Muscle of arm (tissue), 12 donors: ENCODE results near the gene BNIP2. TPM values are rescaled to one million over a fixed set of nuclear protein-coding genes. Genes with fewer than 3 reads are reported as not detected.
"Not testable (repeated sequence)": the region's sequence is repeated elsewhere in the genome, so short reads cannot be mapped to it uniquely, and the experiment has no call there.

ENCODE experiments used
- DNase-seq: peaks from one replicate; pipeline ENCODE4 v3.0.0-alpha.2; 2013
- polyA plus RNA-seq, 12 donors: library from polyadenylated mRNA; unstranded; fragments of 120-200 nt; gene quantifications; one replicate each; pipeline ENCODE4 v1.2.1, GENCODE V29; 2013; ENCODE audit not compliant: insufficient read length in 12 of 12

The BNIP2 gene
- polyA plus RNA-seq, 12 donors: 50.6 to 90.6 (median 59.9) TPM; not detected in 1

- DNase-seq: no peak
Measured at GRCh38 chr15:59642351-59642750, 46.8 kb downstream of the BNIP2 start.

- DNase-seq: not testable (repeated sequence)
Measured at GRCh38 chr15:59637507-59637906, 51.6 kb downstream of the BNIP2 start.

- no peak for DNase-seq
Measured at GRCh38 chr15:59636184-59636583, 52.9 kb downstream of the BNIP2 start.

- no peak for DNase-seq
Measured at GRCh38 chr15:59632714-59633113, 56.4 kb downstream of the BNIP2 start.

GRCh38 chr15:59622289-59622688 is 66.8 kb downstream of the BNIP2 start:
- no peak for DNase-seq

GRCh38 chr15:59618406-59618805 is 70.7 kb downstream of the BNIP2 start:
- DNase-seq: no peak

- no peak for DNase-seq
Measured at GRCh38 chr15:59616379-59616778, 72.7 kb downstream of the BNIP2 start.

- DNase-seq: no peak
Measured at GRCh38 chr15:59615661-59616060, 73.5 kb downstream of the BNIP2 start.

GRCh38 chr15:59614153-59614552 is 75.0 kb downstream of the BNIP2 start:
- DNase-seq: no peak

GRCh38 chr15:59611276-59612260 is 77.6 kb downstream of the BNIP2 start, which contains the start of gene GCNT3:
GCNT3 (plus strand) TSS chr15:59611783; CDS start chr15:59618239, 6,456 bp downstream.
- no peak for DNase-seq

- DNase-seq: no peak
Measured at GRCh38 chr15:59609730-59610712, 79.1 kb downstream of the BNIP2 start.

Other genes with a start within 250 kb of the BNIP2 start
- gene GCNT3, start 77.5 kb downstream of the BNIP2 start, polyA plus RNA-seq: 1 to 10 TPM in 3 of 12 donors, under 1 TPM in 6, not detected in 3; 0.07 to 3.4 (median 0.17) TPM
- 100 to 1,000 TPM in 7 of 12 donors, 10 to 100 TPM in 4, not detected in 1; 84.4 to 129 (median 106) TPM for gene GTF2A2, start 31.8 kb downstream of the BNIP2 start, polyA plus RNA-seq